T-cell (primary cell): ENCODE measurements around the gene TNNT3. TPM values are rescaled to one million over a fixed set of nuclear protein-coding genes. Genes with fewer than 3 reads are reported as not detected.
A peak's percentile ranks its signal among the peaks of the same experiment; 100 is the strongest.

Experiments
- ATAC-seq, 4 experiments: fragments of 200-7000 bp in 3 of 4; fragments of 150-1000 bp in 1 of 4; cut with Tn5 transposase; replicated peaks in 1 of 4; 1 replicate in 3 of 4; 2 replicates in 1 of 4; pipeline ENCODE4 v1.10.0; 2021; ENCODE audit warnings: moderate library complexity in 3 of 4, mild to moderate bottlenecking in 2 of 4, moderate number of reproducible peaks in 1 of 4
- CTCF ChIA-PET, 2 donors: fragments of 300-600 bp; sonication (Branson Sonifier 250); formaldehyde crosslinking; loops; one replicate each; lab custom pipeline; 2022; ENCODE audit warnings: antibody characterized with exemption in 2 of 2; lab: Charles Lee
- POLR2A ChIA-PET, 2 donors: fragments of 300-600 bp; sonication (Branson Sonifier 250); formaldehyde crosslinking; loops; one replicate each; lab custom pipeline; 2022; ENCODE audit warnings: antibody characterized with exemption in 2 of 2; lab: Charles Lee
- DNase-seq, 35 experiments: peaks; one replicate each; pipeline versions ENCODE4 v3.0.0 to v3.0.0-alpha.2; 2013 to 2023
- H3K27ac ChIP-seq: one replicate; pipeline ENCODE4 v1.5.1; 2013; ENCODE audit warnings: low read length
- H3K27me3 ChIP-seq, 2 experiments: replicated peaks in 1 of 2; 1 replicate in 1 of 2; 2 replicates in 1 of 2; pipeline versions ENCODE4 v1.6.1 to v1.7.0; 2013; ENCODE audit warnings: low read length in 1 of 2, mixed read lengths in 1 of 2; ENCODE audit not compliant: control insufficient read depth in 2 of 2, insufficient read depth in 2 of 2; ENCODE audit errors: extremely low read depth in 1 of 2
- H3K36me3 ChIP-seq, 2 donors: 1 replicate in 1 of 2; 2 replicates in 1 of 2; pipeline versions ENCODE4 v1.6.1 to v1.7.0; 2013; ENCODE audit warnings: low read length in 1 of 2; ENCODE audit not compliant: control insufficient read depth in 2 of 2, insufficient read depth in 1 of 2; ENCODE audit errors: extremely low read depth in 1 of 2
- H3K4me1 ChIP-seq, 2 experiments: 1 replicate in 1 of 2; 2 replicates in 1 of 2; pipeline versions ENCODE4 v1.6.1 to v1.7.0; 2013; ENCODE audit warnings: low read length in 2 of 2, mixed read lengths in 1 of 2; ENCODE audit not compliant: insufficient read depth in 2 of 2, control insufficient read depth in 1 of 2; ENCODE audit errors: extremely low read depth in 1 of 2
- H3K4me3 ChIP-seq, 2 donors: 1 replicate in 1 of 2; 2 replicates in 1 of 2; pipeline versions ENCODE4 v1.5.1 to v1.7.0; 2013; ENCODE audit warnings: mild to moderate bottlenecking in 2 of 2, low read length in 1 of 2, moderate library complexity in 1 of 2; ENCODE audit not compliant: control insufficient read depth in 1 of 2; ENCODE audit errors: extremely low read depth in 1 of 2
- H3K9me3 ChIP-seq: 2 replicates; pipeline ENCODE4 v1.7.0; 2013
- H3K27ac Mint-ChIP-seq, 2 donors: one replicate each; pipeline ENCODE4 v1.8.0; 2020 to 2021; ENCODE audit warnings: mild to moderate bottlenecking in 2 of 2, mixed read lengths in 2 of 2
- H3K27me3 Mint-ChIP-seq, 2 donors: one replicate each; pipeline ENCODE4 v1.8.0; 2021 to 2022; ENCODE audit warnings: mixed read lengths in 2 of 2
- H3K36me3 Mint-ChIP-seq: one replicate; pipeline ENCODE4 v1.8.0; 2021; ENCODE audit warnings: mixed read lengths
- H3K4me1 Mint-ChIP-seq, 3 donors: one replicate each; pipeline ENCODE4 v1.8.0; 2020 to 2022; ENCODE audit warnings: mixed read lengths in 3 of 3, mild to moderate bottlenecking in 1 of 3
- H3K4me3 Mint-ChIP-seq, 3 donors: one replicate each; pipeline ENCODE4 v1.8.0; 2020 to 2022; ENCODE audit warnings: mild to moderate bottlenecking in 3 of 3, mixed read lengths in 3 of 3, moderate library complexity in 3 of 3
- H3K9me3 Mint-ChIP-seq, 3 donors: one replicate each; pipeline ENCODE4 v1.8.0; 2020 to 2022; ENCODE audit warnings: mixed read lengths in 3 of 3
- WGBS: methylation state at CpG from one replicate; pipeline ENCODE4 v1.1.5; 2013; ENCODE audit warnings: missing lambda C conversion rate; ENCODE audit not compliant: insufficient coverage; 5-methylcytosine and 5-hydroxymethylcytosine counted together
- total RNA-seq, 35 experiments: library from RNA in 6 of 35; stranded (reverse) in 6 of 35; fragments of 120-200 nt in 1 of 35; gene quantifications; one replicate each; pipeline versions ENCODE4 v1.2.1 to v1.2.4 and lab custom pipeline; 2013 to 2026

Gene TNNT3
- total RNA-seq, 5 donors from 2014 or later (not counting 1 experiment from before 2014, with no cell fraction given) = 15.9 to 22.1 (median 18.2) TPM

- CTCF ChIA-PET = interaction anchor here in 1 of 2 donors (0.6 kb wide), 1 partner anchor 33 kb away, joined by 4 read pairs; no protein-coding TSS in a partner anchor
- no peak for ATAC-seq
Measured at GRCh38 chr11:1935156-1936071, 15.9 kb downstream of the TNNT3 start.

GRCh38 chr11:1936072-1936780, 16.7 kb downstream of the TNNT3 start:
- CTCF ChIA-PET = no interaction called here
- peaks cover 3 to 10% of the 10 kb centered on the region in 2 donors for H3K27me3 Mint-ChIP-seq
- no peak for DNase-seq
- peaks cover 0 to 8% of the 10 kb centered on the region in 2 experiments for H3K4me1 ChIP-seq
- peaks cover 0 to 24% of the 10 kb centered on the region in 2 experiments for H3K27me3 ChIP-seq
- peaks cover 5% of the 10 kb centered on the region for H3K36me3 Mint-ChIP-seq
- H3K9me3 ChIP-seq = no peaks in the 10 kb centered on the region
- no peak overlapping the region for H3K27ac ChIP-seq
- peaks cover 0 to 8% of the 10 kb centered on the region in 2 donors for H3K36me3 ChIP-seq
- H3K4me3 Mint-ChIP-seq = no peak overlapping the region
- H3K4me1 Mint-ChIP-seq = peaks cover 5 to 11% (median 6%) of the 10 kb centered on the region in 3 donors
- no peak overlapping the region for H3K27ac Mint-ChIP-seq
- H3K9me3 Mint-ChIP-seq = no peaks in the 10 kb centered on the region
- H3K4me3 ChIP-seq = no peak overlapping the region
- 91% methylated on average over 23 of the region's 34 CpGs for WGBS
- ATAC-seq = no peak
- POLR2A ChIA-PET = no interaction called here

More at GRCh38 chr11:1935156-1936071, 15.9 kb downstream of the TNNT3 start:
- Mint-ChIP-seq H3K27me3 (peaks cover 3 to 10% of the 10 kb centered on the region in 2 donors), H3K4me3 (no peak overlapping the region), H3K9me3 (no peaks in the 10 kb centered on the region), H3K4me1 (peaks cover 8 to 15% (median 8%) of the 10 kb centered on the region in 3 donors), H3K36me3 (peaks cover 5% of the 10 kb centered on the region), H3K27ac (no peak overlapping the region)
- no peak overlapping the region for H3K4me3 ChIP-seq
- 79% methylated on average over 22 of the region's 33 CpGs for WGBS
- peaks cover 0 to 24% of the 10 kb centered on the region in 2 experiments for H3K27me3 ChIP-seq
- H3K4me1 ChIP-seq = peaks cover 0 to 10% of the 10 kb centered on the region in 2 experiments
- no peaks in the 10 kb centered on the region for H3K9me3 ChIP-seq
- no peak for DNase-seq
- H3K27ac ChIP-seq = no peak overlapping the region
- H3K36me3 ChIP-seq = peaks cover 0 to 8% of the 10 kb centered on the region in 2 donors
- POLR2A ChIA-PET = no interaction called here

DNA sequence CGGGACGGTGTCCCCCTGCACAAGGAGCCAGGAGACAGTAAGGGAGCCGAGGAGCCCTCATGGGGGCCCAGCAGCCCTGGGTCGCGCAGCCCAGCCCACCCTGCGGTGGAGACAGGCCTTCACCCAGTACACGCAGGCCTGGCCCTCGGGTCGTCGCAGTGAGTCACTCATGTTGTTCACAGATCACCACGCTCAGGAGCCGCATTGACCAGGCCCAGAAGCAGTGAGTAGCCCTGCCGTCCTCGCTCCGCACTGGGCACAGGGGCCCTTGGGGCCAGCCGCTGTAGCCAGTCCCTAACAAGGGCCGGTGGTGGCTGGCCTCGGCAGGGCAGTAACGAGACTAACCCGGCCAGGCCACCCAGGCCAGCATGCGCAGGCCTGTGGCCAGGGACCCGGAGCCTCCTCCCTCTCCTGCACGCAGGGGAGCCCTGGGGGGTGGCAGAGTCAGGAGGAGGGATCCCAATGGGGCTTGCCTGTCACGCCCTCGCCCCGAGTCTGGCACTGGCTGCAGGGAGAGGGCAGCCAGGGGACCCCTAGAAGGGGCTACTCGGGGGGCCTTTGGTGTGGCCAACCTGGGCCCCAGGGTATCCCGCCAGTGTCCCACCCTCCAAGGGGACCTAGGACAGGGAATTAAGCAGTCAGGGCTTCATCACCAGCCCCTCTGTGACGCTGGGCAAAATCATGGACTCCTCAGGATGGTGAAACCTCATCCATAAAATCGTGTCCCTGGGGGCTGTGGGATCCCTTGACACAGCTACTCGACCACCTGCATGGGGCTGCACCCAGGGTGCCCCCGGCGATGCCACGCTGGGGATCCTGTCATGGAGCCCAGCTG, 17.5 kb downstream of the TNNT3 start:
- ChIA-PET CTCF (no interaction called here), POLR2A (no interaction called here)
- no peaks in the 10 kb centered on the region for H3K9me3 ChIP-seq
- H3K27ac ChIP-seq = no peak overlapping the region
- 90% methylated on average over 23 of the region's 34 CpGs for WGBS
- Mint-ChIP-seq H3K27ac (no peak overlapping the region), H3K36me3 (peaks cover 5% of the 10 kb centered on the region), H3K9me3 (no peaks in the 10 kb centered on the region), H3K27me3 (peaks cover 3 to 6% of the 10 kb centered on the region in 2 donors), H3K4me1 (peaks cover 5 to 11% (median 6%) of the 10 kb centered on the region in 3 donors), H3K4me3 (no peak overlapping the region)
- ATAC-seq (no peak), DNase-seq (peak in 1 of 35 experiments; percentile 0)
- H3K27me3 ChIP-seq = peaks cover 0 to 24% of the 10 kb centered on the region in 2 experiments
- H3K4me1 ChIP-seq = peaks cover 0 to 8% of the 10 kb centered on the region in 2 experiments
- H3K4me3 ChIP-seq = no peak overlapping the region
- H3K36me3 ChIP-seq = peaks cover 0 to 8% of the 10 kb centered on the region in 2 donors

DNA sequence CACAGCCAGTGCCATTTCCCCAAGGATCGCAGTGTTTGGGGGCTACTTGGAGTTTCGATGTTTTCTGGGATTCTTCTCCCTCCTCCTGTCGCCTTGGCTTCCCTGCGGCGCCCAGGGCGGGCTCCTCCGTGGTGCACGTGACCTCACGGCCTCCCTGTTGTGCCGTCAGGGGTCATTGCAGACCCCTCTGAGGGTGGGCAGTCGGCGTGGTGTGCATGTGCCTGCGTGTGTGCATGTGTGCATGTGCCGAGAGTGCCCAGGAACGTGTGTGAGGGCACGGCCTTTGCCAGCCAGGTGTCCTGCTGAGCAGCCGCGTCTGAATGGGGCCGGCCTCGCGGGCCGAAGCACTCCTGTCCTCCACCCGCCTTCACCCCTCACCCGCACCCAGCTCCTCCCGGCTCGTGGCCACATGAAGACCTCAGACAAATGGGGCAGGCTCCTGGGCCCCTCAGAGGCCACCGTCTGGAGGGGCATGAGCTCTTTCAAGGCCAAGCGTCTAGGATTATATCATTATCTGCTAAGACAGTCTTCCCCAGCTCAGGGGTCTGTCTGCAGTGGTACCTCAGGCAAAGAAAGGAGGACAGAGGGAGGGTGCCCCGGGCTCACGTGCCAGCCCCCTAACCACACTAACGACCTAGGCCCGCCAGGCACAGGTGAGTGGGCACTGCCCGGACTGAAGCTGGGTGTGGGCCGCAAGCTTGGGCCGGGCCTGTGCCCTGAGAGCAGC, 18.3 kb downstream of the TNNT3 start:
- no peaks in the 10 kb centered on the region for H3K9me3 Mint-ChIP-seq
- ChIA-PET CTCF (no interaction called here), POLR2A (no interaction called here)
- ATAC-seq = no peak
- peak in 2 of 35 experiments; percentile 0 to 1 for DNase-seq
- Histone ChIP-seq H3K27ac (no peak overlapping the region), H3K36me3 (peaks cover 0 to 8% of the 10 kb centered on the region in 2 donors), H3K4me3 (no peak overlapping the region), H3K9me3 (no peaks in the 10 kb centered on the region), H3K4me1 (peaks cover 0 to 8% of the 10 kb centered on the region in 2 experiments), H3K27me3 (peaks cover 0 to 24% of the 10 kb centered on the region in 2 experiments)
- no peak overlapping the region for H3K4me3 Mint-ChIP-seq
- peaks cover 5 to 11% (median 6%) of the 10 kb centered on the region in 3 donors for H3K4me1 Mint-ChIP-seq
- H3K27ac Mint-ChIP-seq = no peak overlapping the region
- H3K27me3 Mint-ChIP-seq = peaks cover 1 to 6% of the 10 kb centered on the region in 2 donors
- WGBS = 86% methylated on average over 30 of the region's 35 CpGs
- peaks cover 5% of the 10 kb centered on the region for H3K36me3 Mint-ChIP-seq

GRCh38 chr11:1938343-1939005, 19.0 kb downstream of the TNNT3 start:
- Histone ChIP-seq H3K9me3 (no peaks in the 10 kb centered on the region), H3K4me1 (peaks cover 0 to 8% of the 10 kb centered on the region in 2 experiments), H3K36me3 (peaks cover 0 to 8% of the 10 kb centered on the region in 2 donors), H3K27ac (no peak overlapping the region), H3K4me3 (no peak overlapping the region), H3K27me3 (peaks cover 0 to 20% of the 10 kb centered on the region in 2 experiments)
- ChIA-PET CTCF (no interaction called here), POLR2A (no interaction called here)
- Mint-ChIP-seq H3K27me3 (peaks cover 0 to 4% of the 10 kb centered on the region in 2 donors), H3K9me3 (no peaks in the 10 kb centered on the region), H3K27ac (no peak overlapping the region), H3K4me3 (peak overlapping the region in 1 of 3 donors; percentile 53), H3K36me3 (peaks cover 3% of the 10 kb centered on the region), H3K4me1 (peaks cover 5 to 11% (median 6%) of the 10 kb centered on the region in 3 donors)
- 85% methylated on average over 14 of the region's 27 CpGs for WGBS
- no peak for ATAC-seq
- DNase-seq = peak in 1 of 35 experiments; percentile 0
